HuH-7 (cell line): ENCODE results near the gene CUL9.

ENCODE experiments used
- DNase-seq: peaks from one replicate; pipeline ENCODE4 v3.0.0; 2011; ENCODE audit warnings: low spot score

CUL9 gene

DNA sequence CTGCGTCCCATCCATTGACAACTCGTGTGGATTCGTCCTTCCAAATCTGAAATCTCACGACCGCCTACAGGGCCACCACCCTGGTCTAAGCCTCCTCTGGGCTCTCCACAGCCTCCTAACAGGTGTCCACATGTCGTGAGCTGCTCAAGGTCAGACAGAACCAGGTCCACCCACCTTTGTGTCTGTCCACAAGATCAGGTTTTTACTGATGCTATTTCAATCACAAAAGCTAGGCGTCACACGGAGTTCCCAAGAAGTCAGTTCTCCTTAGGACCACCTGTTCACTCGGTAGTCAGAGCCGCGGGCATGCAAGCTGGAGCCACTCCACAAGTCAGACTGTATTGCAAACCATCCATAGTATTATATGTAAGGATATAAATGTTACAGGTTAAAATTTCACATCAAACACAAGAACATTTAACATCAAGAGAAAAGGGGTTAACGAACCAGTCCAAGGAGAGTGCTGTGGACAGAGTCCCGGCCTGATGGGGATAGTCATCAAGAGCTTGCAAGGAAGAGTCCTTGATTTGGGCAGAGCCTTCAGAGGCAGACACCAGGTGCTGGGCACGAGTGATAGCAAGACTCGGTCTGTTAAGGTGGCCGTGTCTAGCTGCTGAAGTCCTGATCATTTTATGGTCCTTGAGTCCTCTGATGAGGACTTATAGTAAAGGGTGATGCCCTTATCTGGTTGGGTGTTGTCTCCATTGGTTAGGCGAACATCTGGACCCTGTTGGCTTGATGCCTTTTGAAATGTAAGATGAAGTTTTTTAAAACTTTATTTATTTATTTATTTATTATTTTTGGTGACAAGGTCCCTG, 48.0 kb downstream of the CUL9 start:
- DNase-seq = no peak

DNA sequence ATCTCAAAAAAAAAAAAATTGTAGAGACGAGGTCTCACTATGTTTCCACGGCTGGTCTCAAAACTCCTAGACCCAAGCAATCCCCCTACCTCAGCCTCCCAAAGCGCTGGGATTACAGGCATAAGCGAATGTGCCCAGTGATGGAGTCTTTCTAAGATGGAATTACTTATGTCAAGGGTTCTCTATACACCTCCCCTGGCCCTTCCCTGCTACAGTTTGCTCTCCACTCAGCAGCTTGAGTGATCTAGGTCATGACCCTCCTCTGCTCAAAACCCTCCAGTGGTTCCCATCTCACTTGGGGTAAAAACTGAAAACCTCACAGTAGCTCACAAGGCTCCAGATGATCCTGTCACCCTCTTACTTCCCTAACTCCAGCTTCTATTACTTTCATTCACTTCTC, 49.1 kb downstream of the CUL9 start:
- DNase-seq = no peak

DNA sequence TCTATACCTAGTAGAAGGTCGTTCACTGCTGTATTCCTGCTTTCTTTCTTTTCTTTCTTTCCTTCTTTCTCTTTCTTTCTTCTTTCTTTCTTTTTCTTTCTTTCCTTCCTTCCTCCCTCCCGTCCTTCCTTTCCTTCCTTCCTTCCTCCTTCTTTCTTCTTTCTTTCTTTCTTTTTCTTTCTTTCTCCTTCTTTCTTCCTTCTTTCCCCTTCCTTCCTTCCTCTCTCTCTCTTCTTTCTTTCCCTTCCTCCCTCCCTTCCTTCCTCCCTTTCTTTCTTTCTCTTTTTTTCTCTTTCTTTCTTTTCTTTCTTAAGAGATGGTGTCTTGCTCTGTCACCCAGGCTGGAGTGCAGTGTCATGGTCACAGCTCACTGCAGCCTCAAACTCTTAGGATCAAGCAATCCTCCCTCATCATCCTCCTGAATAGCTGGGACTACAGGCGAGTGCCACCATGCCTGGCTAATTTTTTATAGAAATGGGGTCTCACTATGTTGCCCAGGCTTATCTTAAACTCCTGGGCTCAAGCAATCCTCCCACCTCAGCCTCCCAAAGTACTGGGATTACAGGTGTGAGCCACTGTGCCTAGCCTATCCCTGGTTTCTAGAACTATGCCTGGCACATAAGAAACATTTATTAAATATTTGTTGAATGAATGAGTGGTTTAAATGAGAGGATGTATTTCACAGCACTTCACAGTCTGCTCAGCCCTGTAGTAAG, 49.9 kb downstream of the CUL9 start:
- no peak for DNase-seq

DNA sequence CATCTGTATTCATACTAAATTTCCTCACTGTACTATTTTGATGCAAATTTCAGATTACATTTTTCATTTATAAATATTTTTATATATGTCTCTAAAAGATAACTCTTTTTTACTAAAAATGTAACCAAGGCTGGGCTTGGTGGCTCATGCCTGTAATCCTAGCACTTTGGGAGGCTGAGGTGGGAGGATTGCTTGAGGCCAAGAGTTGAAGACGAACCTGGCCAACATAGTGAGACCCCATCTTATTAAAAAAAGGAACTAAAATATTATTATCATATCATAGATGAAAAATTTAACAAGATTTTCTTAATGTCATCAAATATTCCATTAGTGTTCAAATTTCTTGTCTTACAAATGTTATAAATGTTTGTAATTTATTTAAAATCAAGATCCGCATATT, 53.8 kb downstream of the CUL9 start:
- DNase-seq = no peak

DNA sequence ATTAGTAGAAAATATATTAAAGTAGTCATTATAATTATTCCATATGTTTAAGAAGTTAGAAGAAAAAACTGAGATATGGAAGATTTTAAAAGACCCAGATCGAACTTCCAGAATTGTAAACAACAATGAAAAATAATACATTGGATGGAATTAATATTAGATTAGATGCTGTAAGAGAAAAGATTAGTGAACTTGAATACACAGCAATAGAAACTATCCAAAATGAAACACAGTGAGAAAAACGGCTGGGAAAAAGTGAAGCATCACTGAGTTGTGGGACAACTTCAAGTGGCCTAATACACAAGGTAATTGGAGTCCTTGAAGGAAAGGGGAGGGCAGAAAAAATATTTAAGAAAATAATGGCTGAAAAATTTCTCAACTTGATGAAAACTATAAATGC, 57.1 kb downstream of the CUL9 start:
- DNase-seq = no peak

DNA sequence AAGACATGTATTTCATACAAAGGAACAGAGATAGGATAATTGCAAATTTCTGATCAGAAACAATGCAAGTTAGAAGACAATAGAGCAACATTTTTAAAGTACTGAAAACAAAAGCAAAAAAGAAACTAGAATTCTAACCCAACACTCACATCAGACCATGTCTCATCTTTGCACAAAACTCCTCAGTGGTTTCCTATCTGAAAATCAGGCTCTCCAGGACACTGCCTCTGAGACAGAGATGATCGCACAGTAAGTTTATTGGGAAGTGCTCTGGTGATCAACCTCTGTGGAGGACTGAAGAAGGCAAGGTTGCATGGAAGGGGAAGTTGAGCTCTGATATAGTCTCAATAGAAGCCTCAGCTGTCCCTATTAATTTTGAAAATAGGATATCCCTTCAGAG, 59.0 kb downstream of the CUL9 start:
- DNase-seq = no peak

DNA sequence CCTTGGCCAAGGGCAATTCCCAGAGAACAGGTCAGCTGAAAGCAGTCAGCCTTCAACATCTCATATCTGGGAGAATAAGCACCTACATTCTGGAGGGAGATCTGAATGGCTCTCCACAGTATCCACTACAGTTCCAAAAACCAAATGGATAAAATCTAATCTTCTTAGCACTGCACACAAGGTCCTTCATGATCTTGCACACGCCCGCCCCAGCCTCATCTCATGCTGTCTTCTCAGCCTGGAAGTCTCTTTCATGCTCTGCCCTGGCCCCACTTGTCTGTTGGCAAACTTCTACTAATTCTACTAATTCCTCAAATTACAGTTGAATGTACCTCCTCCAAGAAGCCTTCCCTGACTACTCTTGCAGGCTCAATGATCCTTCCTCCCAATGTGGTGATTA, 59.5 kb downstream of the CUL9 start:
- no peak for DNase-seq

DNA sequence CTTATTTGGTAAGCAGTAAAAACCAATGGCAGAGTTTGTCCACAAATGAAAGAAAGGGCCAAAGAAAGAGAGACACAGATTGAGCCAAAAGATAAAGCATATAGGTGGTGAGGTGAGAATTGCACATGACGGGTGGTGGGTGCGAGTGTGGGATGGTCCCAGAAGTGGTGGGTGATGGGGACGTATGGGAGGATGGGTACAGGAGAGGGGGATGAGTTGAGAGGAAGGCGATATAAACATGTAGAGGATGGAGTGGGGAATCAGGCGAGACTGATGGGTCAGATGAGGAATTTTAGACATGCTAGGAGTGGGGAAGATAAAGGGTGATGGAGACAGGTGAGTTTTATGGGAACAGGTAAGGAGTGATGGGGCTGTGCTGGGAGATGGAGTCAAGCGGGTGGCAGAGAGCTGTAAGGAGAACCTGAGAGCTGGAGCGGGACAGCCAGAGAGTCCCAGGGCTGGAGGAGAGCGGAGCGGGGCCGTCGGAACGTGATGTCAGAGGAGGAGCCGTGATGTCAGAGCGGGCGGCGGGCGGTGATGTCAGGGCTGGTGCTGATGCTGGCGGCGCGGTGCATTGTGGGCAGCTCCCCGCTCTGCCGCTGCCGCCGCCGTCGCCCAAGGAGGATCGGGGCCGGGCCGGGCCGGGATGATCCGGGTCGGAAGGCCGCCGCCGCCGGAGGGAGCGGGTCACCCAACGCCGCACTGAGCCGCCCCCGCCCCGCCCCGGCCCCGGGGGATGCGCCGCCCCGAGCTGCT, 61.1 kb downstream of the CUL9 start, which contains the start of gene TTBK1:
TTBK1 (plus strand) TSS at position 574 of the 756 bp plus-strand sequence. CDS start 3,180 bp downstream, outside the sequence.
- DNase-seq = no peak

DNA sequence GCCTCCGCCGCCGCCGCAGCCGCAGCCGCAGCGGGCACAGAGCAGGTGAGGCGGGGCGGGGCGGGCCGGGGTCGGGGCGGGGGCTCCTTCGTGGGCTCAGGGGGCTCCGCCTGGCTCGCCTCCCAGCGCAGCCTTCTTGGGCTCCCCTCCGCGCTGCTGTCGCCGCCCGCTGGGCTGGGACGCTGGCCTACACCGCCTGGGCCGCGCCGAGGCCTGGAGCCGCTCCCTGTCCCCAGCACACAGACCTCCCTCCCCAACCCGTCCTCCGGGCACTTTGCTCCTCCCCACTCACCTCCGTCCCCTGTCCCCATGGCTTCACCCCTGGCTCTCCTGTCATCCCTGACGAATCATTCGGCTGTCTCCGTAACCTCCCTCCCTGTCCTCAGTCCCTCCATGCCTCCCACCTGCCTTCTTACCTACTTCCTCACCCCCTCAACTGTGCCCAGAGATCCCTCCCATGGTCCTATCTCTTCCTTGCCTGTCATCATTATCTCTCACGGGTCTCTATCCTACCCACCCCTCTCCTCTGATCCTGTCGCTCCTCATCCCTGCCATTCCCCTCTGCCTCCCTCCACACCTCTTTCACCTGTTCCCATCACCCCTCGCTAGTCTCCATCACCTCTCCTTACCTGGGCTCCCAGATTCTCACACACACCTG, 61.8 kb downstream of the CUL9 start:
- DNase-seq = no peak

DNA sequence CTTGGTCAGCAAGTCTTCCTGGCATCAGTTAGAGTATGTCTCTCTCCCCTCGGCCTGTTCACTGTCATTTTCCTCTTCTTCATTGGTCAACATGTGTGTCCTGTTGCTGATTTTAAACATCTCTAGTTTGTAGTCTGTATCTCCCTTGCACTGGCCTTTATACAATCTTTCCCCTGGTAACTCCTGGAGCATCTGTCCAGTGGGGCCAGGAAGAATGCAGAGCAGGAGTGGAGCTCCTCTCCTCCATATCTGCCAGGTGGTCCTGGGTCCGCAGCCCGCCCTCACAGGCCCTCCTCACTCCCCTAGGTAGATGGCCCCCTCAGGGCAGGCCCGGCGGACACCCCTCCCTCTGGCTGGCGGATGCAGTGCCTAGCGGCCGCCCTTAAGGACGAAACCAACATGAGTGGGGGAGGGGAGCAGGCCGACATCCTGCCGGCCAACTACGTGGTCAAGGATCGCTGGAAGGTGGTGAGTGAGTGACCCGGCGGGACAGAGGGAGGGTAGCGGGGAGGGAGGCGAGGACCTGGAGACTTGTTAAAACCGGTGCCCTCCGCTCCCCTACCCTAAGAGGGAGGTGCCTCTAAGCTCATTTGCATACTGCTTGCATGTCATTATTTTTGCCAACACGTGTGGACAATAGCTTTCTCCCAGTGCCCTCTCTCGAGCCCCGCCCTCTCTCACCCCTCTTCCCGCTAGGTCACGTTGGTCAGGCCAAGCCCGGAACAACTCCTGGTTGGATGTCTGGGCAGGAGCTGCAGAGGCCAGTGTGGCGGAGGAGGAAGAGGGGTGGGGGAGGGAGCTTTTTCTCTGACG, 64.5 kb downstream of the CUL9 start:
- DNase-seq = no peak

DNA sequence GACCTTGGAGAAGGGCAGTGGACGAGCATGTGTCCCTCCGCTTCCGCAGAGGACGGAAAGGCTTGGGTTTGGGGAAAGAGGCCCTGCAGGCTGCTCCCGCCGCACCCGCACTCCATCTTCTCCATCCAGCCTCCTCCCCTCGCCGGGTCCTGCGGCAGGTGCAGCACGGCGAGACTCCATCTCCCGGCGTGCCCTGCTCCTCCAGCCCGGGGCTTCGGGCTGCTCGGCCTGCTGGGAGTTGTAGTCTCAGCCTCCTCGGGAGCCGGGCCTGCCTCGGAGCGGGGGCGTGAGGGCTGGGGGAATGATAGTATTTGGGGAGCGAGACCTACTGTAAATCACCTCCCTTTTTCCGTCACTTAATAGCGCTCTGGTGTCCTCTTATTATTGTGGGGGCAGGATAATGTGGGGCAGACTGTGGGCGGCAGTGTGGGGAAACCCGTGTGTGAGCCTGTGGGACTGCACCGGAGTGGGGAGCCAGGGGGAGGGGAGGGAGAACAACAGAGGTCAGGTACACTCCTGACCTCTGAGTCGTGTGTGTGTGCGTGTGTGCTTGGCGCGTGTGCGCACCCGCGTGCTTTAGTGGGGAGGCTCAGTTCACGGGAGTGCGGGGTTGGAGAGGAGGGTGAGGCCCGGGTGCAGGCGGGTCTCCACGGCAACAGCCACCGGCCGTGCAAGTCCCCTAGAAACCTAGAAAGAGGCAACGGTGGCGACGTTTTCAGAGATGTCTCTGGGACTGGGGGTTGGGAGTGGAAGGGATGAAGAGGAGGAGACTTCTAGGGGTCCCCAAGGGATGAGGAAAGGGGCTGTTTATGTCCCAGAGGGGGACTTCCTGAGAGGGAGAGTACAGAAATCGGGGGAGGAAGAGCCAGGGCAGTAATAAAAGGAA, 65.4 kb downstream of the CUL9 start:
- peak; percentile 93 for DNase-seq

DNA sequence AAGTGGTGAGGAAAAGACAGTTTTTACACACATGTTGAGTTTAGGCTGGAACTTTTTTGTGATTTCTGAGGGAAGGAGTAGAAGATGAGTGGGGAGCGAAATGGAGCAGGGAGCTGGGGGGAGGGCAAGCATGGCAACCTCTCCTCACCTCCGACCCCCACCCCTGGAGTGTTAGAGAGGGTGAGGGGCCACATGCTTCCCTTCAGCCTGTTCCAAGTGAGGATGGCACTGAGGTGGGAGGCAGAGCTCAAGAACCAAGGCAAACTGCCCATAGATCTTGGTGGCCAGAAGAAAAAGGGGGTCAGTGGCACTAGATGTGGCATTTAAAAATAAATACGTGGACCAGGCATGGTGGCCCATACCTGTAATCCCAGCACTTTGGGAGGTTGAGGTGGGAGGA, 66.1 kb downstream of the CUL9 start:
- DNase-seq = no peak

DNA sequence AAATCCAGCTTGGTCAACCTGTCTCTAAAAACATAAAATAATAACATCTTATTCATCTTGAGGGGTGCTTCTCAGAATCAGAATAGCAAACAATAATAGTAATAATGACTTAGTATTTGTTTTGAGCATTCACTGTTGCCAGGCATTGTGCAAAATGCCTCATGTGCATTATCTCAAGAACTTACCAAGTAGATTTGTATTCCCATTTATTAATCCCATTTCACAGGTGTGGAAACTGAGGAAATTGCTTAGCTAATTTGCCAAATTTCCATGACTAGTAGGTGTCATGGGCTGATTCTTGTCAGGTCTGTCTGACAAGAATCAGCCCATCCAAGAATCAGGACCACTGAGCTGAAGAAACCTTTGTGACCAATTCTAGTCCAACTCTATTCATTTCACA, 66.8 kb downstream of the CUL9 start:
- DNase-seq = no peak

DNA sequence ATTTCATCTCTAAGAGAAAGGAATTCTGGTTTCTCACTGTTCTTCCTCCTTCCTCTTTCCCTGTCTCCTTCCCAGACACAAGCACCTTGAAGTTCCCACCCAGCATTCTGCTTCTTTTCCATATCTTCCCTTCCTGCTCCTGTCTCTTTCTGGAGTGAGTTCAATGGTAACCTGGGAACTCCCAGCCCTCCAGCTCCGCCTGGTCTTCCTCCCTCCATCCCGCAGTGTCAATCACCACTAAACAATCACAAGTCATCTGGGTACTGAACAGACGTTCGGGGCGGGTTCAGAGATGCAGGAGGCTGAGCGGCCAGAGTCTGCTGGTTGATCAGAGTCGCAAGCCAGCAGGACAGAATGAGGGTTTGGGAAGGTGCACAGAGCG, 69.0 kb downstream of the CUL9 start:
- no peak for DNase-seq

DNA sequence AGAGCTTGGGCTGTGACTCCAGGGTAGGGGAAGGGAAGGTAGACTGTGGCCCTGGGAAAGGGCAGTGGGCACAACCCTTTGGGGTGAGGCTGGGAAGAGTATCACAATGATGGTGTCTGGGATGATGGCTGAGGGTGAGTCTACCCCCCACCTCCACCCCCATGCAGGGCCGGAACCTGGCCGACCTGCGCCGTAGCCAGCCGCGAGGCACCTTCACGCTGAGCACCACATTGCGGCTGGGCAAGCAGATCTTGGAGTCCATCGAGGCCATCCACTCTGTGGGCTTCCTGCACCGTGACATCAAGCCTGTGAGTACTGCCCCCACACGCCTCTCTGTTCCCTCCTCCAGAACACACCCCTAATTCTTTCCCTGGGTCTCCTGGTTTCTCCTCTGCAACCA, 71.4 kb downstream of the CUL9 start:
- DNase-seq = no peak

DNA sequence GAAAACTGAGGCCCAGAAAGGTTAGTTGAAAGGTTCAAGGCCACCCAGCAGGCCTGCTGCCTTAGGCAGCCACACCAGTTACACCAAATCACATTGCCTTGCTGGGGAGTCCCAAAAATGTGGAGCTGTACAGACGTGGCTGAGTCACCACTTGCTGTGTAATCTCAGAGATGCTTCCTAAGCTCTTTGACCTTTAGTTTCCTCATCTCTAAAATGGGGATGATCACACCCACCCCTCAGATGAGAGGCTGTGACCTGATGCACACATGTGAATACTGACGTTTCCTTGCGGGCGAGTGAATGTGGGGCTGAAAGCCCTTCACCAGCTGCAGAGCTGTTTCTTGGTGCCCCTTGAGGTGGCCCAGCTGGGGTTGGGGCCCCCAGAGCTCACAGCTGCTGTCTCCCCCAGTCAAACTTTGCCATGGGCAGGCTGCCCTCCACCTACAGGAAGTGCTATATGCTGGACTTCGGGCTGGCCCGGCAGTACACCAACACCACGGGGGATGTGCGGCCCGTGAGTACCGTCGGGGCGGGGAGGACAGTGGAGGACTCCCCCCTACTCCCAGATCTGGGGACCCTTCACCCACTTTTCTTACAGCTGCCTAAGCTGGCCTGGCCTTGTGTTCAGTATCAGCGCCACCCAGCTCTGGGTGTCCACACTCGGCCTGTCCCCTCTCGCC, 72.3 kb downstream of the CUL9 start:
- DNase-seq = no peak

DNA sequence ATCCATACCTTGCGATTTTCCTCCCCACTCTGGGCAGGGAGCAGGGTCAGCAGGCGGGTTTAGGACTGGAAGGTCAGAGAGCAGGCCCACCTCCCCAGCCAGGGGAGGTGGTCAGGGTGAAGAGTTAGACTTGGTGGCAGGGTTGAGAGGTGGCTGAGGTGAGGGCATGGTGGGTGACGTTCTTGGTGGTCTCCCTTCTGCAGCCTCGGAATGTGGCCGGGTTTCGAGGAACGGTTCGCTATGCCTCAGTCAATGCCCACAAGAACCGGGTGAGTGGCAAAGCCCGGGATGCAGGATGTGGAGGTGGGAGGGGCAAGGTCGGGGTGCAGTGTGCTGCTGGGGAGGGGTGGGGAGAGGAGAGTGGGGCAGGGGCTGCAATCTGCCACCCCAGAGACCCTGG, 72.8 kb downstream of the CUL9 start:
- no peak for DNase-seq

DNA sequence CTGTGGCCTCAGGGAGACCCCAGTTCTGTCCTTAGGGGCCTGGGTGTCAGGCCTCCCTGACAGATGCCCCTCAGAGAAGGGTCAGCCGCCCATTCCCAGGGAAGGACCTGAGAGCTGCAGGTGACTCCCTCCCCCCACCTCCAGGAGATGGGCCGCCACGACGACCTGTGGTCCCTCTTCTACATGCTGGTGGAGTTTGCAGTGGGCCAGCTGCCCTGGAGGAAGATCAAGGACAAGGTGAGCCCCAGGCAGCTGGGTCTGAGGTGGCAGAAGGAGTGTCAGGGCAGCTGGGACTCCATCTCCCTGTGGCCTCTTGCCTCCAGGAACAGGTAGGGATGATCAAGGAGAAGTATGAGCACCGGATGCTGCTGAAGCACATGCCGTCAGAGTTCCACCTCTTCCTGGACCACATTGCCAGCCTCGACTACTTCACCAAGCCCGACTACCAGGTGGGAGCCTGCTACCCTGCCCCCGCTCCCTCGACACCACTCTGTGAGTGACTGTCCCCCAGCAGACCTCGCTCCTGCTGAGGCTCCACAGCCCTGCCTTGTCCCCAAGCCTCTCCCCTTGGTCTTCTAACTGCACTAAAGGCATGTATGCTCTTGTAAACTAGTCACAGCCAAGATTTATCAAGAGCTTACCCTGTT, 73.5 kb downstream of the CUL9 start:
- no peak for DNase-seq

DNA sequence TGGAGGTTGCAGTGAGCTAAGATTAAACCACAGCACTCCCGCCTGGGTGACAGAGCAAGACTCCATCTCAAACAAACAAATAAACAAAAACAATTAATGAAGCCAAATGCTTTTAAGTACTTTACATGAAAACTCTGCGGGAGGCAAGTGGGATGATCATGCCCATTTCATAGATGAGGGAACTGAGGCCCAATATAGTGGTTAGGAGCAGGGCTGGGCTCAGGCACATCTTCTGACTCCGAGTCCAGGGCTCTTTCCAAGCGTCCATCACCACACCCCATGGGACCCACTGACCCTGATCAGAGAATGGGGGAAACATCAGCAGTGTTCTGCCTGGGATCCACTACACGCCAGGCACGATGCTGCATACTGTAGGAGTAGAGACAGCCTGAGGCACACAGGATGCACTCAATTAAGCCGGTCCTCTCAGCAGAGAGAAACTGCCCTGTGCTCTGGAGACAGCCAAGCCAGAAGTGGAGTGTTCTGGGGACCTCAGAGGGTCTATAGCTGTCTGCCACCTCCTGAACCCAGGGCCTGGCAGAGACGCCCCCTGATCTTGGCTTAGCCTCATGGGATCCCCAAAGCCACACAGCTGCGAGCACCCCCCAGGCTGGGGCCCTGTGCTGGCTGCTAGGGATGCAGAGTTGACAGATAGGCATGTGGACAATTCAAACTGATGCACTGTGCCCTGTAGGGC, 74.8 kb downstream of the CUL9 start:
- no peak for DNase-seq
